NT2/D1 (cell line): Measurements from ENCODE around the gene KCNG2.

Source experiments
- SUZ12 ChIP-seq: IDR thresholded peaks from 2 replicates; pipeline ENCODE4 v1.6.1; 2011; ENCODE audit not compliant: insufficient read length, insufficient read depth; ENCODE audit errors: extremely low read depth
- YY1 ChIP-seq: IDR thresholded peaks from 2 replicates; pipeline ENCODE4 v1.6.1; 2011; ENCODE audit not compliant: insufficient read length, insufficient read depth

DNA sequence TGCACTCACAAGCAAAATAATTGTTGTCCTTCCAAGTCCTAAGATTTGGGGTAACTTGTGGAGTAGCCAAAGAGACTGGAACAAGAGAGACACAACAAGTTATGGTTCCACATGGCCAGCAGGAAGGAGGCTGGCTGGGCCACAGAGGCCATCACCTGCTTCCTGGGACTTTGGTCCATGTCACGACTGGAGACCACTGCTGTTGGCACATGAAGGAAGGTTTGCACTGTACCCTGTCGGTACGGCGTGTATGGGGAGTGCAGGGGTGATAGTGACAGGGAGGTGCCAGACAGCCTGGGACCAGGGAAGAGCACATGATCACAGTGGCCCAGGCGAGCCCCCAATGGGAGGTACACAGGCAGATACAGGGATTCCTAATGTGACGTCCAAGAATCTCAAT, 138.2 kb downstream of the KCNG2 start:
- TF ChIP-seq SUZ12 (no peak), YY1 (no peak)
